Bronchus fibroblast of lung (primary cell): ENCODE results near the gene ECI2. TPM values are rescaled to one million over a fixed set of nuclear protein-coding genes. Genes with fewer than 3 reads are reported as not detected.

Experiments used
- total RNA-seq: library from RNA; depleted of rRNA; stranded (reverse); fragments of >200 nt; gene quantifications from 2 replicates; pipeline ENCODE4 v1.2.3, GENCODE V29; 2015

Gene ECI2, protein sequence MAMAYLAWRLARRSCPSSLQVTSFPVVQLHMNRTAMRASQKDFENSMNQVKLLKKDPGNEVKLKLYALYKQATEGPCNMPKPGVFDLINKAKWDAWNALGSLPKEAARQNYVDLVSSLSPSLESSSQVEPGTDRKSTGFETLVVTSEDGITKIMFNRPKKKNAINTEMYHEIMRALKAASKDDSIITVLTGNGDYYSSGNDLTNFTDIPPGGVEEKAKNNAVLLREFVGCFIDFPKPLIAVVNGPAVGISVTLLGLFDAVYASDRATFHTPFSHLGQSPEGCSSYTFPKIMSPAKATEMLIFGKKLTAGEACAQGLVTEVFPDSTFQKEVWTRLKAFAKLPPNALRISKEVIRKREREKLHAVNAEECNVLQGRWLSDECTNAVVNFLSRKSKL
- 97.8 and 113 TPM in 2 replicates for total RNA-seq

DNA sequence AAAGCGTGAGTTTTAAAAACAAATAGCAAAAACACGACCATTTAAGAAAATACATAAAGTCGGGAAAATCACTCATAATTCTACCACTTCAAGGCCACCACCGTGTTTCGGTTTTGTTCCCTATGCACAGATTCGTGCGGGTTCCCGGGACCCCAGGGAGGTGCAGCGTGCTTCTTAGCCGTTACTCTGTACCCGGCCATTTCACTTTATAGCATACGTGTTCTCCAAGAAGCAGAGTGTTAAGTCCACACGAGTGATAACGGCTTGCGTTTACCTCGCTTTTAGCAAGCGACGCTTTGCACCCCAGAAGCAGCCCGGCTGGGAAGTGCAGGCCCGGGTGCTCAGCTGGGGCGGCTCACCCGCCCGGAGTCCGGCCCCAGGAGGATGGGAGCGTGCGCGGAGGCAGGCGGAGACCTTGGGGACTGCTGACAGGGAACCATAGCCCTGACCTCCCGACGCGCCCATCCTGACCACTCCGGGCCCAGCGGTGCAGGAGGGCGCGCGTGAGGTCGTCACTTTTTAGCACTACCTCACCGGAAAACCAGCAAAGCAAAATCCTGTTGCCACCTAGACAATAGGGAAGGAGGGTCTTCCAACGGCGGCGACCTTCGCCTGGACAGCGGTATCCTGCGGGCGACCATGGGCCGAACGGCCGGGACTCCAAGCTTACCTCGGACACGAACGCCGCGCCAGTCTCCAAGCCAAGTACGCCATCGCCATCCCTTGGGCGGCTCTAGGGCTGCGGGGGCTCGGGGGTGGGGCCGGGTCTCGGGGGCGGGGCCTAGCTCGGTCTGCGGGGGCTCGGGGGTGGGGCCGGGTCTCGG, at the start of gene ECI2:
Gene ECI2 (minus strand): TSS at position 735 of the 824 bp plus-strand sequence. CDS start 15 bp downstream, at position 720.

DNA sequence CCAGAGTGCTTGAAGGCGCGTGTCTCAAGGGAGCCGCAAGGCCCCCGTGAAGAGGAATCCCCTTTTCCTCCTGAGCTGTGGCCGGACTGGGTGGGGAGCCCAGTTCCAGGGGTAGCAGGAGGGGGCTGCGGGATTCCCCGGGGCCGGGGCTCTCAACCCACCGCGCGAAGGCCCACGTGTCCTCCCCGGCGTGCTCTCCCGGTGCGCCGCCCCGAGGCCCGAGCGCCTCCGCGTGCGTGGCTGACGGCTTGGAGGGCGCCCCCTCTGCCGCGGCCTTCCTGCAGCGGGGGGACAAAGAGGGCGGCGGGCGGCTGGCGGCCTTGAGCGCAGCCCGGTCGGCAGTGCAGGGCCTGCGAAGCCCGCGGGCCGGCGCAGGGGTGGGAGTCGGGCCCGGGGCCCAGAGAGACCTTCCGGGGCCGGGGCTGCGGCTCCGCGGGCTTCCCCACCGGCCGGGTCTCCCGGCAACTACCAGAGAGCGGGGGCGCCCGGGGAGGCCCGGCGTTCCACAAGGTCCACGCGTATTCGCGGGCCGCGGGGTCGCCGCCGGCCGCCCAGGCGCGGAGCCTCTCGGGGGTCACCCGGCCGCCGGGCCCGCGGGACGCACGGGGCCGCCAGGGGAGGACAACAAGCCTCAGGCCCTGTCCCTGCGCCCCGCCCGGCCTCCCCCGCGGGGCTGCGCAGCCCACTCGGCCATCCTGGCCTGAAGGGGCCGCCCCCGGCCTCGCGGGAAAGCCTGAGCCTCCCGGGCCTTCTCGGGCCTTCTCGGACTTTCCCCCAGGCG, 56.5 kb downstream of the ECI2 start, which contains the start of gene FAM217A:
Gene FAM217A (minus strand): TSS at position 447 of the 781 bp plus-strand sequence. CDS start 1,723 bp downstream, outside the sequence.

Other genes with a start within 250 kb of the ECI2 start
- not detected in 2 replicates for gene FAM217A, start 56.4 kb downstream of the ECI2 start, total RNA-seq